ENCODE results near the gene TAS2R31. TPM values are rescaled to one million over a fixed set of nuclear protein-coding genes. Genes with fewer than 3 reads are reported as not detected.
"Not testable (repeated sequence)": the region's sequence is repeated elsewhere in the genome, so short reads cannot be mapped to it uniquely, and the experiment has no call there.

Gene TAS2R31
- total RNA-seq, 4 donors from 2014 or later, result 4.5 to 27.5 (median 15.0) TPM

- 91 to 95% methylated on average over 2 of the region's 2 CpGs for WGBS, 2 donors (ENCODE audit: low coverage in 1 of 2)
- Histone ChIP-seq H3K27ac (no peak overlapping the region), H3K36me3 (no peaks in the 10 kb centered on the region), H3K4me1 (no peaks in the 10 kb centered on the region), H3K9me3 (peaks cover 0 to 6% of the 10 kb centered on the region in 2 donors), H3K27me3 (no peaks in the 10 kb centered on the region), H3K4me3 (no peak overlapping the region)
- in situ Hi-C loops (cut with MboI; ENCODE audit: low pct_ligation_motif_present in 1 of 4, low pct_unique_long_range_greater_than_20kb in 1 of 4, low sequenced_read_pairs in 3 of 4), result no loop called here
- intact Hi-C loops (cut with DNase I; ENCODE audit: low total_unique reads), result no loop called here
- no peak for TF ChIP-seq POLR2AphosphoS5 (IDR thresholded peaks at IDR 0.05)
- DNase-seq, result no peak
These were observed 24.1 kb upstream of the TAS2R31 start for GRCh38 chr12:11055306-11055705.

- WGBS, 2 donors (ENCODE audit: low coverage in 1 of 2), result 83 to 98% methylated on average over 1 to 7 of the region's 7 CpGs
- H3K9me3 ChIP-seq; DNase-seq; H3K4me3 ChIP-seq; in situ Hi-C loops (cut with MboI; ENCODE audit: low pct_ligation_motif_present in 1 of 4, low pct_unique_long_range_greater_than_20kb in 1 of 4, low sequenced_read_pairs in 3 of 4); H3K27ac ChIP-seq; intact Hi-C loops (cut with DNase I; ENCODE audit: low total_unique reads); H3K4me1 ChIP-seq; H3K27me3 ChIP-seq: not testable (repeated sequence)
- H3K36me3 ChIP-seq, result peaks cover 0 to 10% (median 3%) of the 10 kb centered on the region in 4 donors
These were observed 18.8 kb upstream of the TAS2R31 start for GRCh38 chr12:11049806-11050531.

GRCh38 chr12:11041366-11041765 lies 10.2 kb upstream of the TAS2R31 start:
- H3K36me3 ChIP-seq; H3K9me3 ChIP-seq; H3K4me3 ChIP-seq; H3K4me1 ChIP-seq; in situ Hi-C loops (cut with MboI; ENCODE audit: low pct_ligation_motif_present in 1 of 4, low pct_unique_long_range_greater_than_20kb in 1 of 4, low sequenced_read_pairs in 3 of 4); DNase-seq; H3K27me3 ChIP-seq; H3K27ac ChIP-seq; intact Hi-C loops (cut with DNase I; ENCODE audit: low total_unique reads): not testable (repeated sequence)
- WGBS, 2 donors (ENCODE audit: low coverage in 1 of 2), result 71 to 89% methylated on average over 2 of the region's 2 CpGs

GRCh38 chr12:11040162-11040561 lies 9.0 kb upstream of the TAS2R31 start:
- intact Hi-C loops (cut with DNase I; ENCODE audit: low total_unique reads), result no loop called here
- Histone ChIP-seq H3K27ac (no peak overlapping the region), H3K36me3 (peaks cover 0 to 4% (median 0%) of the 10 kb centered on the region in 4 donors), H3K4me3 (no peak overlapping the region), H3K27me3 (no peaks in the 10 kb centered on the region), H3K9me3 (no peaks in the 10 kb centered on the region), H3K4me1 (no peaks in the 10 kb centered on the region)
- in situ Hi-C loops (cut with MboI; ENCODE audit: low pct_ligation_motif_present in 1 of 4, low pct_unique_long_range_greater_than_20kb in 1 of 4, low sequenced_read_pairs in 3 of 4), result no loop called here
- TF ChIP-seq CTCF (IDR thresholded peaks at IDR 0.05) (no peak), EP300 (IDR thresholded peaks at IDR 0.05; ENCODE audit: low read depth) (no peak), POLR2AphosphoS5 (IDR thresholded peaks at IDR 0.05) (no peak), POLR2A (IDR thresholded peaks at IDR 0.05) (no peak)
- no peak for DNase-seq
- 74 to 86% methylated on average over 1 of the region's 1 CpG for WGBS, 2 donors (ENCODE audit: low coverage in 1 of 2)

- TF ChIP-seq POLR2AphosphoS5 (IDR thresholded peaks at IDR 0.05), result no peak
- no peak for TF ChIP-seq CTCF (IDR thresholded peaks at IDR 0.05)
- intact Hi-C loops (cut with DNase I; ENCODE audit: low total_unique reads), result loop anchor here (2.0 kb wide), 1 partner anchor 58 kb away; no protein-coding TSS in a partner anchor
These were observed 8.0 kb upstream of the TAS2R31 start for GRCh38 chr12:11039171-11039570.

GRCh38 chr12:11033959-11034358 lies 2.8 kb upstream of the TAS2R31 start:
- H3K27me3 ChIP-seq; H3K4me3 ChIP-seq; DNase-seq; intact Hi-C loops (cut with DNase I; ENCODE audit: low total_unique reads); H3K27ac ChIP-seq; H3K4me1 ChIP-seq; H3K36me3 ChIP-seq; H3K9me3 ChIP-seq: not testable (repeated sequence)
- in situ Hi-C loops (cut with MboI; ENCODE audit: low pct_ligation_motif_present in 1 of 4, low pct_unique_long_range_greater_than_20kb in 1 of 4, low sequenced_read_pairs in 3 of 4), result loop anchor here in 1 of 4 donors (10.0 kb wide), 1 partner anchor 61 kb away; the partner anchor contains the start of gene TAS2R43
- WGBS, 2 donors (ENCODE audit: low coverage in 1 of 2), result 100% methylated on average over 1 of the region's 3 CpGs; no CpG with 5 or more reads in 1 of the 2 donors

More at GRCh38 chr12:11039171-11039570, 8.0 kb upstream of the TAS2R31 start:
- no peak for DNase-seq
- in situ Hi-C loops (cut with MboI; ENCODE audit: low pct_ligation_motif_present in 1 of 4, low pct_unique_long_range_greater_than_20kb in 1 of 4, low sequenced_read_pairs in 3 of 4), result loop anchor here in 1 of 4 donors (10.0 kb wide), 1 partner anchor 56 kb away; the partner anchor contains the start of gene TAS2R43
- 58 to 73% methylated on average over 3 of the region's 3 CpGs for WGBS, 2 donors (ENCODE audit: low coverage in 1 of 2)
- H3K27ac ChIP-seq, result no peak overlapping the region
- H3K4me1 ChIP-seq, result no peaks in the 10 kb centered on the region
- no peaks in the 10 kb centered on the region for H3K36me3 ChIP-seq
- H3K27me3 ChIP-seq, result no peaks in the 10 kb centered on the region
- no peaks in the 10 kb centered on the region for H3K9me3 ChIP-seq
- no peak overlapping the region for H3K4me3 ChIP-seq

Data from transverse colon (tissue), 4 donors.